ENCODE data around the gene LOXL4. TPM values are rescaled to one million over a fixed set of nuclear protein-coding genes. Genes with fewer than 3 reads are reported as not detected.

LOXL4 gene
- total RNA-seq, 1 experiment from 2014 or later = 1.3 TPM

DNA sequence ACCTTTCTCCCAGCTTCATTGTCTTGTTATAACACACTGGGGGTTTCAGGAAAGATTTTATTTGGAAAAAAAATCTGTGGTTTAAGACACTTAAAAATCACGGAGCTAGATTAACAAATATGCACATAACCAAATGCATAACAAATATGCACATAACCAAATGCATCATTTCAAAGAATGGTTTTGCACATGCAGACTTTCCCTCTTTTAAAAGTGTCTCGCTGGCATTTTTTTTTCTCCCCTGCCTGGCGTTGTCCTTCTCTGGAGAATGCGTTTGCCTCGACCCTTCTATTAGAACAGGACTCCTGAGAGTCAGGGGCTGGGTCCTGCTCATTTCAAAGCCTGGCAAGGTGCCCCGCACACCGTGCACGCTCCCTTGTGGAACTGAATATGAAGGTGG, 42.7 kb upstream of the LOXL4 start:
- H3K9ac ChIP-seq (ENCODE audit: low read length) = no peak overlapping the region
- no peaks in the 10 kb centered on the region for H3K27me3 ChIP-seq (ENCODE audit: insufficient read depth, low read length)
- H3K4me3 ChIP-seq (replicated peaks in 1 of 2; ENCODE audit: low read depth in 1 of 2, low read length in 2 of 2) = no peak overlapping the region
- ChIA-PET POLR2A (no interaction called here), CTCF (interaction anchor here (0.7 to 2.8 kb wide), 5 partner anchors 21 to 140 kb away, joined by 3 to 32 read pairs (median 13); no protein-coding TSS in a partner anchor), RAD21 (ENCODE audit: low non-redundant PET in 1 of 2, low total read pairs in 2 of 2, uncharacterized antibody in 2 of 2, unreplicated experiment in 2 of 2) (no interaction called here)
- ATAC-seq = no peak
- BruUV-seq (replicated peaks) = no TSS peak
- no peak overlapping the region for H2AFZ ChIP-seq (ENCODE audit: low read depth, low read length, poor library complexity, severe bottlenecking)
- H3K9me2 ChIP-seq (ENCODE audit: insufficient read depth) = no peaks in the 10 kb centered on the region
- no peak overlapping the region for H3K27ac ChIP-seq (ENCODE audit: low read depth, low read length)
- TF ChIP-seq POLR2AphosphoS5 (IDR thresholded peaks at IDR 0.05; ENCODE audit: low read depth, low read length) = no peak
- TF ChIP-seq RAD21 (IDR thresholded peaks at IDR 0.05; ENCODE audit: low read depth) = no peak
- no peak for TF ChIP-seq ELF1 (IDR thresholded peaks at IDR 0.05; ENCODE audit: borderline replicate concordance, low read depth)
- no peak for TF ChIP-seq CBX3 (IDR thresholded peaks at IDR 0.05; ENCODE audit: low read depth)
- no peak for TF ChIP-seq POLR2A (IDR thresholded peaks at IDR 0.05; ENCODE audit: borderline replicate concordance, extremely low read depth, insufficient read depth, insufficient read length)
- no peak for TF ChIP-seq SP1 (IDR thresholded peaks at IDR 0.05; ENCODE audit: low read depth)
- TF ChIP-seq FOSL1 (IDR thresholded peaks at IDR 0.05; ENCODE audit: low read depth) = no peak
- no peak for TF ChIP-seq SIN3A (IDR thresholded peaks at IDR 0.05; ENCODE audit: low read depth)
- TF ChIP-seq YY1 (IDR thresholded peaks at IDR 0.05; ENCODE audit: extremely low read depth, insufficient replicate concordance, low read depth, low read length) = no peak
- TF ChIP-seq, protein P1, sequence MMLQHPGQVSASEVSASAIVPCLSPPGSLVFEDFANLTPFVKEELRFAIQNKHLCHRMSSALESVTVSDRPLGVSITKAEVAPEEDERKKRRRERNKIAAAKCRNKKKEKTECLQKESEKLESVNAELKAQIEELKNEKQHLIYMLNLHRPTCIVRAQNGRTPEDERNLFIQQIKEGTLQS (IDR thresholded peaks at IDR 0.05) = no peak
- TF ChIP-seq ZBTB33 (IDR thresholded peaks at IDR 0.05; ENCODE audit: extremely low read depth, insufficient replicate concordance, low read length) = no peak
- TF ChIP-seq, protein P2, sequence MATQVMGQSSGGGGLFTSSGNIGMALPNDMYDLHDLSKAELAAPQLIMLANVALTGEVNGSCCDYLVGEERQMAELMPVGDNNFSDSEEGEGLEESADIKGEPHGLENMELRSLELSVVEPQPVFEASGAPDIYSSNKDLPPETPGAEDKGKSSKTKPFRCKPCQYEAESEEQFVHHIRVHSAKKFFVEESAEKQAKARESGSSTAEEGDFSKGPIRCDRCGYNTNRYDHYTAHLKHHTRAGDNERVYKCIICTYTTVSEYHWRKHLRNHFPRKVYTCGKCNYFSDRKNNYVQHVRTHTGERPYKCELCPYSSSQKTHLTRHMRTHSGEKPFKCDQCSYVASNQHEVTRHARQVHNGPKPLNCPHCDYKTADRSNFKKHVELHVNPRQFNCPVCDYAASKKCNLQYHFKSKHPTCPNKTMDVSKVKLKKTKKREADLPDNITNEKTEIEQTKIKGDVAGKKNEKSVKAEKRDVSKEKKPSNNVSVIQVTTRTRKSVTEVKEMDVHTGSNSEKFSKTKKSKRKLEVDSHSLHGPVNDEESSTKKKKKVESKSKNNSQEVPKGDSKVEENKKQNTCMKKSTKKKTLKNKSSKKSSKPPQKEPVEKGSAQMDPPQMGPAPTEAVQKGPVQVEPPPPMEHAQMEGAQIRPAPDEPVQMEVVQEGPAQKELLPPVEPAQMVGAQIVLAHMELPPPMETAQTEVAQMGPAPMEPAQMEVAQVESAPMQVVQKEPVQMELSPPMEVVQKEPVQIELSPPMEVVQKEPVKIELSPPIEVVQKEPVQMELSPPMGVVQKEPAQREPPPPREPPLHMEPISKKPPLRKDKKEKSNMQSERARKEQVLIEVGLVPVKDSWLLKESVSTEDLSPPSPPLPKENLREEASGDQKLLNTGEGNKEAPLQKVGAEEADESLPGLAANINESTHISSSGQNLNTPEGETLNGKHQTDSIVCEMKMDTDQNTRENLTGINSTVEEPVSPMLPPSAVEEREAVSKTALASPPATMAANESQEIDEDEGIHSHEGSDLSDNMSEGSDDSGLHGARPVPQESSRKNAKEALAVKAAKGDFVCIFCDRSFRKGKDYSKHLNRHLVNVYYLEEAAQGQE (IDR thresholded peaks at IDR 0.05; ENCODE audit: low read depth) = no peak
- no peak for TF ChIP-seq CEBPB (IDR thresholded peaks at IDR 0.05; ENCODE audit: low read depth)
- TF ChIP-seq JUND (IDR thresholded peaks at IDR 0.05) = no peak
- no peak for TF ChIP-seq EZH2 (IDR thresholded peaks at IDR 0.05)
- no peak for TF ChIP-seq MAX (IDR thresholded peaks at IDR 0.05)
- DNase-seq (ENCODE audit: low read depth, low spot score) = no peak
- H3K4me1 ChIP-seq (ENCODE audit: control insufficient read depth in 1 of 2, insufficient read depth in 2 of 2, low read length in 2 of 2) = peaks cover 2 to 16% of the 10 kb centered on the region in 2 experiments; a peak in 2 of 4 replicates
- intact Hi-C loops (cut with micrococcal nuclease) = no loop called here
- no peaks in the 10 kb centered on the region for H3K36me3 ChIP-seq (ENCODE audit: control insufficient read depth in 1 of 2, insufficient read depth in 2 of 2, low read length in 2 of 2)
- no peaks in the 10 kb centered on the region for H4K20me1 ChIP-seq (ENCODE audit: insufficient read depth)
- H3K4me2 ChIP-seq (ENCODE audit: low read length) = no peak overlapping the region
- H3K79me2 ChIP-seq (ENCODE audit: insufficient read depth, low read length) = no peaks in the 10 kb centered on the region
- no peaks in the 10 kb centered on the region for H3K9me3 ChIP-seq (ENCODE audit: control insufficient read depth in 1 of 2, insufficient read depth in 1 of 2, low read depth in 1 of 2, low read length in 2 of 2)
